Muscle layer of duodenum (tissue), 2 donors: ENCODE measurements around the gene GRIK3.

Source experiments
- H3K27ac ChIP-seq: one replicate; pipeline ENCODE4 v1.7.0; 2013; ENCODE audit warnings: mild to moderate bottlenecking, low read length
- H3K27me3 ChIP-seq: one replicate; pipeline ENCODE4 v1.7.0; 2013; ENCODE audit warnings: low read depth, mild to moderate bottlenecking, control low read depth, low read length
- H3K36me3 ChIP-seq, 2 donors: one replicate each; pipeline ENCODE4 v1.7.0; 2013; ENCODE audit warnings: low read length in 2 of 2, control low read depth in 1 of 2, mild to moderate bottlenecking in 1 of 2; ENCODE audit not compliant: insufficient read depth in 2 of 2, control insufficient read depth in 1 of 2
- H3K4me1 ChIP-seq, 2 donors: one replicate each; pipeline ENCODE4 v1.7.0; 2013; ENCODE audit warnings: low read length in 2 of 2, mild to moderate bottlenecking in 2 of 2, control low read depth in 1 of 2, moderate library complexity in 1 of 2; ENCODE audit not compliant: insufficient read depth in 2 of 2, control insufficient read depth in 1 of 2
- H3K4me3 ChIP-seq, 2 donors: one replicate each; pipeline ENCODE4 v1.7.0; 2013; ENCODE audit warnings: low read length in 2 of 2, low read depth in 1 of 2, mild to moderate bottlenecking in 1 of 2
- H3K9me3 ChIP-seq, 2 donors: one replicate each; pipeline ENCODE4 v1.7.0; 2013; ENCODE audit warnings: low read length in 2 of 2, control low read depth in 1 of 2, mild to moderate bottlenecking in 1 of 2; ENCODE audit not compliant: control insufficient read depth in 1 of 2
- donor health status: healthy.

GRIK3 gene

GRCh38 chr1:37042506-37042905 is 8.2 kb upstream of the GRIK3 start:
- Histone ChIP-seq H3K27me3 (peaks cover 34% of the 10 kb centered on the region), H3K9me3 (no peaks in the 10 kb centered on the region), H3K4me1 (no peaks in the 10 kb centered on the region), H3K4me3 (no peak overlapping the region), H3K27ac (no peak overlapping the region), H3K36me3 (no peaks in the 10 kb centered on the region)

DNA sequence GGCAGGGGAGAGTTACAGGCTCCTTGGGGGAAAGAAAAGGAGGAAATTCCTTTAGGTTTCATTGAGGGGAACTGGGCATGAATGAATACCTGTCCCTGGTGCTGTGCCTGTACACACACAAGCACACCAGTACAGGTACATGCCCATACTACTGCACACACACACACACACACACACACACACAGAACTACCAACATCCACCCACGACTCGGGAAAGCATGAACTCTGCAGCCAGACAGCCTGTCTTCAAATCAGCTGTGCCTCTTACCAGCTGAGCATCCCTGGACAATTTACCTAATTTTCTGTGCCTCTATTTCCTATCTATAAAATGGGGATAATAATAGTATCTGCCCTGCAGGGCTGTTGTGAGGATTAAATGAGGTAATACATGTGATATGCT is 7.2 kb upstream of the GRIK3 start:
- H3K36me3 ChIP-seq = no peaks in the 10 kb centered on the region
- peaks cover 0 to 3% of the 10 kb centered on the region in 2 donors for H3K4me1 ChIP-seq
- H3K27me3 ChIP-seq = peaks cover 38% of the 10 kb centered on the region
- H3K4me3 ChIP-seq = no peak overlapping the region
- H3K27ac ChIP-seq = no peak overlapping the region
- H3K9me3 ChIP-seq = no peaks in the 10 kb centered on the region

GRCh38 chr1:37040773-37041172 is 6.5 kb upstream of the GRIK3 start:
- peaks cover 0 to 9% of the 10 kb centered on the region in 2 donors for H3K4me1 ChIP-seq
- H3K4me3 ChIP-seq = no peak overlapping the region
- no peak overlapping the region for H3K27ac ChIP-seq
- H3K36me3 ChIP-seq = no peaks in the 10 kb centered on the region
- H3K9me3 ChIP-seq = no peaks in the 10 kb centered on the region
- peaks cover 45% of the 10 kb centered on the region for H3K27me3 ChIP-seq

DNA sequence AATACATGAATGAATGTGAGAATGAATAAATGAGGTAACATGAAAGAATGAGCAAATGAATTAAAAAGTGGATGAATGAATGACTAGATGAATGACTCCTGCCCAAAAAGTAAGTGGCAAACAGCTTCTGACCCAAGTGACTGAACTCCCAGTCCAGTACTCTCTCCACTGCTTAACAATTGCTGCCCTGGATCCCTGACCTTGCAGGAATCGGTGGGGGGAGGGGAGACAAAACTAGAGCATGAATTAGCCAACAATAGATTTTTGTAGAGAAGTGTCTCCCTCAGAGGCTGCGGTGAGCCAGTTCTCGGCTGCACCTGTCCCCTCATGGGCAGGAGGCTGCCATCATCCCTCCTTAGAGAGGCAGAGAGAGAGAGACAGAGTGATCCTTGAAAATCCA is 5.9 kb upstream of the GRIK3 start:
- H3K4me3 ChIP-seq = no peak overlapping the region
- H3K9me3 ChIP-seq = no peaks in the 10 kb centered on the region
- H3K36me3 ChIP-seq = no peaks in the 10 kb centered on the region
- peaks cover 49% of the 10 kb centered on the region for H3K27me3 ChIP-seq
- H3K4me1 ChIP-seq = peaks cover 0 to 9% of the 10 kb centered on the region in 2 donors
- no peak overlapping the region for H3K27ac ChIP-seq

- Histone ChIP-seq H3K36me3 (no peaks in the 10 kb centered on the region), H3K27me3 (peaks cover 50% of the 10 kb centered on the region), H3K27ac (no peak overlapping the region), H3K4me3 (no peak overlapping the region), H3K9me3 (no peaks in the 10 kb centered on the region), H3K4me1 (peaks cover 0 to 22% of the 10 kb centered on the region in 2 donors)
Observed at GRCh38 chr1:37038227-37039093, 4.1 kb upstream of the GRIK3 start.

DNA sequence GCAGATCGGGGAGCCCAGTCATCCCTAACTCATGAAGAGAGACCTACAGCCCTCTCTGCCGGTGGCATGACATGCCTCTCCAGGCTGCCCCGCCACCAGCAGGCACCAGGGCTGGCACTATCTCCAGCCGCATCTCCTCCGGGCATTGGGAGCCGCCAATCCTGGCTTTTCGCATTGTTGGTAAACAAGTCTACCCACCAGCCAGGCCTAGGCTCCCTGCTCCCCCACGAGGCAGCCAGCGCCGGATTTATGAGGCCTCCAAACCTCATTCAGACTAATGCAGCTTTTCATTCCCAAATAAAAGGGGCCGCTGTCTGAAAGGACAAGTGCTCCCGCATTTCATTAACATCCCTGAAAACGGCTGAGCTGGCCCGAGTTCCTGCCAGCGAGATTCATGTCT is 3.4 kb upstream of the GRIK3 start:
- Histone ChIP-seq H3K27me3 (peaks cover 43% of the 10 kb centered on the region), H3K36me3 (no peaks in the 10 kb centered on the region), H3K9me3 (no peaks in the 10 kb centered on the region), H3K27ac (no peak overlapping the region), H3K4me1 (peaks cover 0 to 30% of the 10 kb centered on the region in 2 donors), H3K4me3 (no peak overlapping the region)

GRCh38 chr1:37036667-37037053 is 2.3 kb upstream of the GRIK3 start:
- Histone ChIP-seq H3K9me3 (no peaks in the 10 kb centered on the region), H3K36me3 (no peaks in the 10 kb centered on the region), H3K4me1 (peaks cover 0 to 31% of the 10 kb centered on the region in 2 donors), H3K27ac (no peak overlapping the region), H3K4me3 (no peak overlapping the region), H3K27me3 (peaks cover 44% of the 10 kb centered on the region)

DNA sequence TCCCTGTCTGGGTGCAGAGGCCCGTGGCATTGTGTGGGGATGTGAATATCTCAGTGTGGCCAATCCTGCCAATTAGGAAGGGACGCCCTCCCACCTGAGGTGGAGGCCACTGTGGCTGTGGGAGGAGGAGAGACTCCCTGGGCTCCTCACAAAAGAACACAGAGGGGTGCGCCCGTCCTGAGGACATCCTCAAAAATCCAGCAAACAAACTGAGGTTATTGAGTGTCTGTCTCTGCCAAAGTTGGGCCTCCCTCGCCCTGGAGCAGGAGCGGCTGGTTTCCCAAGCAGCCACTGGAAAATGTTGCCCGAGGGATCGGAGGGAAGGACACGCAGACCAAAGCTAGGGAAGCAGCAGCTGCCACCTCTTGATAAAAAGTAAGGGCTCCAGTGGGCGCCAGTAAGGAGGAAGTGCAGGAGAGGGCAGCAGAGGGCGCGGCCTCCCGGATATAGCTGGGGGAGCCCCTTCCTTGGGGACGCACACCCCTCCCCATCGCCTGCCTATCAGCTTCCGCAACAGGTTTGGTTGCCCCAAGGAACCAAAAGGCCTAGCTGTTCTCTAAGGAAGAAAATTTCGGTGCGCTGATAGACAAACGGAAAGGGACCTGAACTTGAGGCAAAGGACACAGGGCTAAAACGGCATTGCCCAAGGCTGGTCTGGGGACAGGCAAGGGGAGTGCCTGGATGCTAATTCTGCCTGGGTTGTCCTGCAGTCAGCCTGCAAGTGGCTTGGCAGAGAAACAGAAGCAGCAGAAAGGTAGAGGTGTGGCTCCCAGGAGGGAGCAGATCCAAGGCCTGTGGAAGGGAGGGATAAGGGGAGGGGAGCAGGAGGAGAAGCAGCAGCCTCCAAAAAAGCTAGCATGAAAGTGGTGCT is 1.7 kb upstream of the GRIK3 start:
- peaks cover 48% of the 10 kb centered on the region for H3K27me3 ChIP-seq
- no peak overlapping the region for H3K4me3 ChIP-seq
- H3K9me3 ChIP-seq = no peaks in the 10 kb centered on the region
- no peak overlapping the region for H3K27ac ChIP-seq
- peaks cover 0 to 31% of the 10 kb centered on the region in 2 donors for H3K4me1 ChIP-seq
- H3K36me3 ChIP-seq = no peaks in the 10 kb centered on the region

DNA sequence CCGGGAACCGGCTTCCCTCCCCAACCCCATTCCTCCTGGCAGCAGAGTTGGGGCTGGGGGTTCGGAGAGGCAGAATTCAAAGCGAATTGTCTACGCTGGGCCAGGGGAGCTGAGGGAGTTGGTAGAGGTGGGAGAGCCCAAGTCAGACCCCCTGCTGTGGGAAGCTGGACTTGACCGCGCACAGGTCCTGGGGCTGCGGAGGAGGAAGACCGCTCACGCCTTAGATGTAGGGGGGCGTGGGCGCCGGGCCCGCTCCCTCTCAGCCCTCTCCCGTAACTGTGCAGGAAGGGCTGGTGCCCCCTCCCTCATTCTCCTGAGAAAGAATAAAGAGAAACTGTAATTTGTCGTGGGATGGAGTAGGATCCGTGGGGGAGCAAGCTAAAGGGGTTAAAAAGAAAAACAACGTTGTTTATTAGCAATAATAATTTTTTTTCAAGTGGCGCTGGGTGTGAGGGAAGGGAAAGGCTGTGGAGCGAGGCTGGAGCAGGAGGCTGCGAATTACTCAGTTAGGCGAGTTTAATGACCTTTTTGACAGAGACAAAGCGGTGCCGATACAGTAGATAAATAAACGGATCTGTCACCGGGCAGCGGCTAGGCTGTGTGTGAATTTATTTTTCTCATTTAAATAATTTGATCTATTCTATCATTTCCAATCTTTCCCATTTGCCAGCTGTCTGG is 838 bp upstream of the GRIK3 start:
- H3K27ac ChIP-seq = no peak overlapping the region
- peaks cover 0 to 31% of the 10 kb centered on the region in 2 donors for H3K4me1 ChIP-seq
- H3K27me3 ChIP-seq = peaks cover 54% of the 10 kb centered on the region
- peak overlapping the region in 1 of 2 donors; percentile 25 for H3K4me3 ChIP-seq
- no peaks in the 10 kb centered on the region for H3K9me3 ChIP-seq
- H3K36me3 ChIP-seq = no peaks in the 10 kb centered on the region

DNA sequence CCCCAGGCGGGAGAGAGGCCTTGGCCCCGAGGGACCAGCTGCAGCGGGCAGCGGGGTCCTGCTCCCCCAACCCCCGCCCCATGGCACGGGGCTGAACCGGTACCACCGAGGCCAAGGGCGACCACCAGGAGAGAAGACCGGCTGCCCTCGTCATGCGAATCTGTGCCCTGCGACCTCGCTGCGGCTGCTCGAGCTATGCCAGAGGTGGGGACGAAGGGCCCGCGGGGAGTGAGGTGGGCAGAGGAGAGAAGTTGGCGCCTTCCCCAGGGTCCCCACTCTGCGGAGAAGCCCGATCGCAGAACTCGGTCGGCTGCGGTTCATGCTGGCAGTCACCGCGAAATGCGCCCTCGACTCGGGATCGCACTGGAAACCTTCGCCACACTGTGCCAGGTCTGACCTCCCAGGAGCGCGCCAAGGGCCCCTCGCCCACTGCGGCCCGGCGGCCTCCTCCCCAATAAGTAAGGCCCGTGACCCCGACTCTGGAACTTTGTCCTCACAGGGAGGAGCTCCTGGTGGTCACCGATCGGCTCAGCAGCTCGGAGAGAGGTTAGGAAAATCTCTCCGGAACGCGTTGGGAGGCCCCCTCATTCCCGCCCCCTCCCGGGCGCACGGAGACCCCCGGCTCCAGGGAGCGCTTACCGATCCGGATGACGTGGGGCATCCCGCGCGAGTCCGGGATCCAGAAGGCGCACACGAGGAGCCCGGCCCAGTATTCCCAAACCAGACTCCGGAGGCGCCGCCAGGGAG is 787 bp downstream of the GRIK3 start:
- peak overlapping the region in 1 of 2 donors; percentile 51 for H3K4me3 ChIP-seq
- peaks cover 0 to 31% of the 10 kb centered on the region in 2 donors for H3K4me1 ChIP-seq
- H3K27ac ChIP-seq = no peak overlapping the region
- H3K27me3 ChIP-seq = peaks cover 54% of the 10 kb centered on the region
- H3K9me3 ChIP-seq = no peaks in the 10 kb centered on the region
- H3K36me3 ChIP-seq = no peaks in the 10 kb centered on the region
